NB4 (cell line): ENCODE results near the gene ETV6.

ENCODE experiments used
- POLR2A ChIP-seq: IDR thresholded peaks from 2 replicates; pipeline ENCODE4 v1.6.1; 2011; ENCODE audit warnings: mild to moderate bottlenecking; ENCODE audit not compliant: insufficient read length; ENCODE audit errors: extremely low read depth
- TF ChIP-seq, protein P1 (sequence below): IDR thresholded peaks from one replicate; pipeline ENCODE4 v1.5.1; 2012; ENCODE audit warnings: low read depth, low read length

DNA sequence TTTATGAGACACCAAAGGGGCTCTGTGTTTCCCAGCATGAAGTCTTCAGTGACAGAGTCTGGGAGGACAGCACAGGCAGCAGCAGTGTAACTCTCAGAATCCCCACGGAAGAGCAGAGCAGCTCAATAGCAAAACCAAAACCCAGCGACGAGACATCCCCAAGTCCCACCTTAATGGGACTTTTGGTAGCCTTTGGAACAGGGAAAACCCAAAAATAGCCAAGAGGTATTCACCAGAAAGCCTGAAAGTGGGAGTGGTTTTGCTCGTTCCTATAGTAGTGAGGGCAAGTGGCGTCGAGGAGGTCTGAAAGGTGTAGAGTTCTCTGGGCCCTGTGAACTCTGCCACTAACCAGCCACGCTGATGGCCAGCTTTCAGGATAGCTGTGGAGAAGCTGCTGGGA, 174.6 kb downstream of the ETV6 start:
- no peak for TF ChIP-seq POLR2A
- TF ChIP-seq, protein P1, sequence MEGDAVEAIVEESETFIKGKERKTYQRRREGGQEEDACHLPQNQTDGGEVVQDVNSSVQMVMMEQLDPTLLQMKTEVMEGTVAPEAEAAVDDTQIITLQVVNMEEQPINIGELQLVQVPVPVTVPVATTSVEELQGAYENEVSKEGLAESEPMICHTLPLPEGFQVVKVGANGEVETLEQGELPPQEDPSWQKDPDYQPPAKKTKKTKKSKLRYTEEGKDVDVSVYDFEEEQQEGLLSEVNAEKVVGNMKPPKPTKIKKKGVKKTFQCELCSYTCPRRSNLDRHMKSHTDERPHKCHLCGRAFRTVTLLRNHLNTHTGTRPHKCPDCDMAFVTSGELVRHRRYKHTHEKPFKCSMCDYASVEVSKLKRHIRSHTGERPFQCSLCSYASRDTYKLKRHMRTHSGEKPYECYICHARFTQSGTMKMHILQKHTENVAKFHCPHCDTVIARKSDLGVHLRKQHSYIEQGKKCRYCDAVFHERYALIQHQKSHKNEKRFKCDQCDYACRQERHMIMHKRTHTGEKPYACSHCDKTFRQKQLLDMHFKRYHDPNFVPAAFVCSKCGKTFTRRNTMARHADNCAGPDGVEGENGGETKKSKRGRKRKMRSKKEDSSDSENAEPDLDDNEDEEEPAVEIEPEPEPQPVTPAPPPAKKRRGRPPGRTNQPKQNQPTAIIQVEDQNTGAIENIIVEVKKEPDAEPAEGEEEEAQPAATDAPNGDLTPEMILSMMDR = no peak
